Measurements from ENCODE around the gene CDK5RAP2. TPM values are rescaled to one million over a fixed set of nuclear protein-coding genes. Genes with fewer than 3 reads are reported as not detected.

Gene CDK5RAP2
- total RNA-seq, 2 experiments from 2014 or later = 76.0 to 81.6 TPM

DNA sequence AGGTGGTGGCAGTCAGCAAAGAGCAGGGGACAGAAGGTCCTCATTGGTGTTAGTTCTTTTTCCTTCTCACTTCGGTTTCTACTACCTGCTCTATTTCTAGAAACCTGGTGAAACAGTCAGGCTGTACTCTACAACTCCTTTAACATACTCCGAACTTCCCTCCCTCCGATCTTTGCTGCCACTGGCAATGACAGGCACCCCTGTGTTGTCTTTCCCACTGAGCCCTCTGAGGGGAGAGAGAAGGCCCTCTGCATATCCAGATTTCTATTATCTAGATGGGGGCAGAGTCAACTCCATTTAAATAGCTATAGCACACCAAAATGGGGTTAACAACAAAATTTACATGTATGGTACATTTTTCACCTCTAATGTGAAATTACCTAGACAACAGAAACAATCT, 123.7 kb downstream of the CDK5RAP2 start:
- POLR2A ChIA-PET = no interaction called here
- Histone ChIP-seq H3K4me2 (ENCODE audit: low read length) (no peak overlapping the region), H3K4me1 (ENCODE audit: insufficient read depth, low read length, poor library complexity, severe bottlenecking) (no peaks in the 10 kb centered on the region), H3K9me3 (ENCODE audit: low read length) (no peaks in the 10 kb centered on the region), H4K20me1 (ENCODE audit: insufficient read depth, low read length) (no peaks in the 10 kb centered on the region), H3K79me2 (ENCODE audit: insufficient read depth, low read depth, low read length) (no peaks in the 10 kb centered on the region), H3K4me3 (ENCODE audit: low read depth, low read length, poor library complexity, severe bottlenecking) (no peak overlapping the region), H3K9me2 (ENCODE audit: insufficient read depth, low read length) (no peaks in the 10 kb centered on the region), H3K27ac (ENCODE audit: low read depth, low read length, poor library complexity, severe bottlenecking) (no peak overlapping the region), H3K36me3 (ENCODE audit: insufficient read depth, low read length) (peaks cover 87% of the 10 kb centered on the region), H2AFZ (ENCODE audit: low read length) (no peak overlapping the region)
- CTCF ChIA-PET (ENCODE audit: unreplicated experiment) = no interaction called here
- intact Hi-C loops (cut with micrococcal nuclease; ENCODE audit: unreplicated experiment) = no loop called here
- BruUV-seq (replicated peaks) = no TSS peak
- DNase-seq (ENCODE audit: low spot score) = no peak
- TF ChIP-seq, protein P1, sequence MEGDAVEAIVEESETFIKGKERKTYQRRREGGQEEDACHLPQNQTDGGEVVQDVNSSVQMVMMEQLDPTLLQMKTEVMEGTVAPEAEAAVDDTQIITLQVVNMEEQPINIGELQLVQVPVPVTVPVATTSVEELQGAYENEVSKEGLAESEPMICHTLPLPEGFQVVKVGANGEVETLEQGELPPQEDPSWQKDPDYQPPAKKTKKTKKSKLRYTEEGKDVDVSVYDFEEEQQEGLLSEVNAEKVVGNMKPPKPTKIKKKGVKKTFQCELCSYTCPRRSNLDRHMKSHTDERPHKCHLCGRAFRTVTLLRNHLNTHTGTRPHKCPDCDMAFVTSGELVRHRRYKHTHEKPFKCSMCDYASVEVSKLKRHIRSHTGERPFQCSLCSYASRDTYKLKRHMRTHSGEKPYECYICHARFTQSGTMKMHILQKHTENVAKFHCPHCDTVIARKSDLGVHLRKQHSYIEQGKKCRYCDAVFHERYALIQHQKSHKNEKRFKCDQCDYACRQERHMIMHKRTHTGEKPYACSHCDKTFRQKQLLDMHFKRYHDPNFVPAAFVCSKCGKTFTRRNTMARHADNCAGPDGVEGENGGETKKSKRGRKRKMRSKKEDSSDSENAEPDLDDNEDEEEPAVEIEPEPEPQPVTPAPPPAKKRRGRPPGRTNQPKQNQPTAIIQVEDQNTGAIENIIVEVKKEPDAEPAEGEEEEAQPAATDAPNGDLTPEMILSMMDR (conservative IDR thresholded peaks at IDR 0.05; ENCODE audit: low read length) = no peak
- no peak for TF ChIP-seq EZH2phosphoT487 (IDR thresholded peaks at IDR 0.05; ENCODE audit: borderline replicate concordance, low read depth, low read length)

DNA sequence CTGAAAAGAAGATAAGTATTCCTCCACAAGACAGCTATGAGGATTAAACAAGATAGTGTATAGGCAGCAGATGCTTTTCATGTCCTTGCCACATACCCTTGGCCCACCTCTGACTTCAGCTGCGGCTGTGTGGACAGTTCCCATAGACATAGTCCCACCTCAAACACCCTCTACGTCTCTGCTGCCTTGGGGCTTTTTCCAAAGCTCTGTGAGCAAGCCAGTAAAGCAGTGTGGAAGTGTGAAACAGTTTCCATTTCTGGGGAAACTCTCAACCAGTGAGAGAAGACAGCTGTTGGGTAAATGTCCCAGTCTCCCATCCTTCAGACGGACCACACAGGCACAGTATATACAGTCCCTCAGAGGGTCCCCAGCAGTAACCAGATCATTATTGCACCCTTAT, 125.5 kb downstream of the CDK5RAP2 start:
- no peaks in the 10 kb centered on the region for H3K9me2 ChIP-seq (ENCODE audit: insufficient read depth, low read length)
- ChIA-PET POLR2A (no interaction called here), CTCF (ENCODE audit: unreplicated experiment) (no interaction called here)
- H3K27ac ChIP-seq (ENCODE audit: low read depth, low read length, poor library complexity, severe bottlenecking) = no peak overlapping the region
- no peak overlapping the region for H2AFZ ChIP-seq (ENCODE audit: low read length)
- TF ChIP-seq, protein P1 (conservative IDR thresholded peaks at IDR 0.05; ENCODE audit: low read length) = no peak
- no peak for TF ChIP-seq EZH2phosphoT487 (IDR thresholded peaks at IDR 0.05; ENCODE audit: borderline replicate concordance, low read depth, low read length)
- no peaks in the 10 kb centered on the region for H3K9me3 ChIP-seq (ENCODE audit: low read length)
- no peak for DNase-seq (ENCODE audit: low spot score)
- H3K4me1 ChIP-seq (ENCODE audit: insufficient read depth, low read length, poor library complexity, severe bottlenecking) = no peaks in the 10 kb centered on the region
- no peaks in the 10 kb centered on the region for H3K79me2 ChIP-seq (ENCODE audit: insufficient read depth, low read depth, low read length)
- no TSS peak for BruUV-seq (replicated peaks)
- H3K4me2 ChIP-seq (ENCODE audit: low read length) = no peak overlapping the region
- peaks cover 87% of the 10 kb centered on the region for H3K36me3 ChIP-seq (ENCODE audit: insufficient read depth, low read length)
- intact Hi-C loops (cut with micrococcal nuclease; ENCODE audit: unreplicated experiment) = no loop called here
- no peaks in the 10 kb centered on the region for H4K20me1 ChIP-seq (ENCODE audit: insufficient read depth, low read length)
- H3K4me3 ChIP-seq (ENCODE audit: low read depth, low read length, poor library complexity, severe bottlenecking) = no peak overlapping the region

DNA sequence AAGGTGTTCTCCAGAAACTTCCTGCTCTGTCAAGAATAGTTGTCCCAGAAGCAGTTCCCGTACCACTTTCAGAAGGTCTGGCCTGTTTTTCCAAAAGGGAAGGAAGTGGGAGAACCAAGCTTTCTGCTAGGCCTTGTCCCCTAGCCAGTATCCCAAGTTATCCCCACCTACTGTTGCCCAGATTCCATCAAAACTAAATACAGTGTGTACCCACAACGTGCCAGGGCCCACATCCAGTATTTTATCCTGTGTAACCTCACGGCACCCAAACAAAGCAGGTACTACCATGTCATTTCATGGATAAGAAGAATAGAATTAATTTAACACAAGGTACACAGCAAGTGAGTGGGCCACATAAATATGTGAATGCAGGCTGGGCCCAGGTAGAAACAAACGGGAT, 126.2 kb downstream of the CDK5RAP2 start:
- Histone ChIP-seq H3K4me3 (ENCODE audit: low read depth, low read length, poor library complexity, severe bottlenecking) (no peak overlapping the region), H3K27ac (ENCODE audit: low read depth, low read length, poor library complexity, severe bottlenecking) (no peak overlapping the region), H4K20me1 (ENCODE audit: insufficient read depth, low read length) (no peaks in the 10 kb centered on the region), H3K9me3 (ENCODE audit: low read length) (no peaks in the 10 kb centered on the region), H2AFZ (ENCODE audit: low read length) (no peak overlapping the region), H3K4me1 (ENCODE audit: insufficient read depth, low read length, poor library complexity, severe bottlenecking) (no peaks in the 10 kb centered on the region), H3K79me2 (ENCODE audit: insufficient read depth, low read depth, low read length) (no peaks in the 10 kb centered on the region), H3K36me3 (ENCODE audit: insufficient read depth, low read length) (peaks cover 86% of the 10 kb centered on the region), H3K9me2 (ENCODE audit: insufficient read depth, low read length) (no peaks in the 10 kb centered on the region), H3K4me2 (ENCODE audit: low read length) (no peak overlapping the region)
- intact Hi-C loops (cut with micrococcal nuclease; ENCODE audit: unreplicated experiment) = no loop called here
- no TSS peak for BruUV-seq (replicated peaks)
- TF ChIP-seq, protein P1 (conservative IDR thresholded peaks at IDR 0.05; ENCODE audit: low read length) = no peak
- TF ChIP-seq EZH2phosphoT487 (IDR thresholded peaks at IDR 0.05; ENCODE audit: borderline replicate concordance, low read depth, low read length) = no peak
- DNase-seq (ENCODE audit: low spot score) = no peak
- POLR2A ChIA-PET = no interaction called here
- CTCF ChIA-PET (ENCODE audit: unreplicated experiment) = no interaction called here

Data from OCI-LY7 (cell line).